T-helper 1 cell treated with Interleukin-12 subunit alpha and Interleukin-12 subunit beta and Interleukin-4 antibody, amounts not matched to agents 30 ng/mL and 1 ng/mL, for 36 hours (primary cell): ENCODE results near the gene BCL2L12. TPM values are rescaled to one million over a fixed set of nuclear protein-coding genes. Genes with fewer than 3 reads are reported as not detected.

Experiments used
- intact Hi-C: fragments of 100-400 bp; cut with micrococcal nuclease; formaldehyde crosslinking; loops from one replicate; pipeline ENCODE4 v1.15.1; 2024
- total RNA-seq: library from RNA; stranded (reverse); gene quantifications from 2 replicates; pipeline ENCODE4 v1.2.3, GENCODE V29; 2022

Gene BCL2L12
- total RNA-seq, 1 donor from 2014 or later: 58.4 TPM

- intact Hi-C loops: loop anchor here (10.0 kb wide), 1 partner anchor 1487 kb away; the partner anchor contains the start of genes LIG1 and ZSWIM9
Measured at GRCh38 chr19:49662011-49662410, 3.7 kb upstream of the BCL2L12 start.

GRCh38 chr19:49663224-49663623, 2.5 kb upstream of the BCL2L12 start:
- intact Hi-C loops: loop anchor here (10.0 kb wide), 1 partner anchor 1488 kb away; the partner anchor contains the start of genes LIG1 and ZSWIM9

DNA sequence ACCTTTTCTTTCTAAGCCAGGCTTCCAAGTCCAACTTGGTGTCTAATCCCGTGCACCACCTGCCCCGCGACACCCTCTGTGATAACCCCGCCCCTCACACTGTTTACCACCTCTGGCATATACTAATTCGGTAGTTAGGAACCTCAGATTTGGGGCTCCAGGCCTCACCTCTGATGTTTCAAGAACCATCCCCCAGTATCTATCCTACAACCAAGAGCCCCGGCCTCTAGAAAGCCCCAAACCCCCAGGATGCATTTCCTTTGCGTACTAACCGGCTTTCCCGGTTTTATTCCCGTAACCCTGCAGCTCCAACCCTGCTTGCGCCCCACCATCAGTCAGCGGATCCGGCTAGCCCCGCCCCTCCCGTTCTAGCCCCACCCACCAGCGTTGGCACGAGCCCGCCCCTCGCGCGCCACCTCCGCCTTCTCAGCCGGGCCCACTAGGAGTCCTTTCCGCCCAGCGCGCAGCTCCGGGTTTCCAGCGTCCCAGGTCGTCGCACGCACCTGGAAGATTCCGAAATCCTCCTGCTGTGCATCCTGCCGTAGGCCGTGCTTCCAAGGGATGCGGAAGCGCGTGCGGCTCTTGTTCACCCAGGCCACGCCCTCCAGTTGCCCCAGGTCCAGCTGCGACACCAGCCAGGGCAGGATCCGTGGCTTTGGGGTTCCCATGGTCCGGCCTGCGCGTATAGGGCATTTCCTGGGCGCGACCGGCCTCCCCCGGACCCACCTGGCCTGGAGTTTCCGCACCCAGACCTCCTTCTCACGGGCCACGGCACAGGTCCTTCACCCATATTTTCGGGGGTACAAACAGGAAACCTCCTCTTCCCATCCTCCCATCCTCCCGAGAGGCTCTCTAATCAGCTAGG, 1.3 kb upstream of the BCL2L12 start:
- intact Hi-C loops: loop anchor here (1.0 to 10.0 kb wide), 10 partner anchors 12 to 1490 kb away; partner anchors contain the start of genes FUZ, LIG1, NOSIP and RPS11

DNA sequence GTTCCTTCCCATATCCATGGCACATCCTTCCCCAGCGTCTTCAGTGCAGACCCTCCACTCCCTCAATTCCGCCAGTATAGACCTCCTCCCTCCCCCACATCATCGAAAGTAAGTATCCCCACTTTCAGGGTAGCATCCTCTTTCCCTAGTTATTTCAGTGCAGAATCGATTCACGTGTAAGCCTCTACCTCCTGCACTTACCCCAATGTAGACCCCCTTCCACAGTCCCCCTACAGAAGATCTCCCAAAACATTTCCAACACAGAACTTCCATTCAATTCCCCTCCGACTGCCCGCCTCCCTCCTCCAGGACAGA, 740 bp upstream of the BCL2L12 start:
- intact Hi-C loops: loop anchor here (1.0 to 10.0 kb wide), 8 partner anchors 11 to 1490 kb away; partner anchors contain the start of genes FUZ, LIG1, RPS11 and RRAS

- intact Hi-C loops: loop anchor here (10.0 kb wide), 1 partner anchor 1491 kb away; the partner anchor contains the start of genes LIG1 and ZSWIM9
Measured at GRCh38 chr19:49666120-49666444, 349 bp downstream of the BCL2L12 start.

DNA sequence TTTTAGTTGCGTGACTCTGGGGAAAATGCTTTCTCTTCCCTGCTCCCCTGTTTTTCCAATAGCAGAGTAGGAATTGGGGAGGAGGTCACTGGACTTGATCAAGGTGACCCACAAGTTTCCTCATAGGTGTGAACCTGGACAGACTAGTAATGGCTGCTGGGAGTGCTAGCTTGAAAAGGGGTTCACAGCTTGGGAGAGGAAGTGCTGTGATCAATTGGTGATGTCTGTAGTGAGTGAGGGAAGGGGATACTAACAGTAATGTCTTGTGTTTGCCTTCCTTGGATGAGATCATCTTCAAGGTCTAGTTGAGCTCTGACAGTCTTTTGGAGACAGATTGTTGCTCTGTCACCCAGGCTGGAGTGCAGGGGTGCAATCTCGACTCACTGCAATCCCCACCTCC, 1.7 kb downstream of the BCL2L12 start:
- intact Hi-C loops: loop anchor here (10.0 kb wide), 1 partner anchor 1493 kb away; the partner anchor contains the start of genes LIG1 and ZSWIM9

- intact Hi-C loops: loop anchor here (10.0 kb wide), 1 partner anchor 1495 kb away; the partner anchor contains the start of genes LIG1 and ZSWIM9
Measured at GRCh38 chr19:49669516-49669915, 3.8 kb downstream of the BCL2L12 start.

GRCh38 chr19:49672131-49672919, 6.6 kb downstream of the BCL2L12 start:
- intact Hi-C loops: no loop called here

GRCh38 chr19:49676136-49676783, 10.5 kb downstream of the BCL2L12 start:
- intact Hi-C loops: loop anchor here (1.0 to 5.0 kb wide), 9 partner anchors 11 to 344 kb away; partner anchors contain the start of genes AKT1S1, BCL2L12, FUZ and IRF3

DNA sequence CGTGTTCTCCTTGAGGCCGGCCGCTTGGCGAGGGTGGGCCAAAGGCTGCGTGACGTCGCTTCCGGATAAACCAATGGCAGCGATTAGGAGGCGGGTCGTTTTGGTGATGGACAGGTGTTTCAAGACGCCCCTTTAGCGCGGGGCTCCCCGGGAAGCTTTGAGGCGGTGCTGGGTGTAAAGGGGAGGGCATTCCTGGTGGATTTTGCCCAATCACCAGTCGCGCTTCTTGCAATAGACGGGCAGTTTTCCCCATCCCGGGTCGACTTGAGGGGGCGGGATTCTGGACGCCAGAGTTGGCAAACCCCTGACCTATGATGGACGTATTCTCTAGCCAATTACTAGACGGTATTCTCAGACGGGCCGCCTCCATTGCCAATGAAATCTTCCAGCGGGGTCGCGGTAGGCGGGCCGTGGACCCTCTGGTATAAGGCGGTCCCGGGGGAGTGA, 11.1 kb downstream of the BCL2L12 start:
- intact Hi-C loops: loop anchor here (1.0 to 5.0 kb wide), 9 partner anchors 12 to 345 kb away; partner anchors contain the start of genes AKT1S1, BCL2L12, FUZ and IRF3

DNA sequence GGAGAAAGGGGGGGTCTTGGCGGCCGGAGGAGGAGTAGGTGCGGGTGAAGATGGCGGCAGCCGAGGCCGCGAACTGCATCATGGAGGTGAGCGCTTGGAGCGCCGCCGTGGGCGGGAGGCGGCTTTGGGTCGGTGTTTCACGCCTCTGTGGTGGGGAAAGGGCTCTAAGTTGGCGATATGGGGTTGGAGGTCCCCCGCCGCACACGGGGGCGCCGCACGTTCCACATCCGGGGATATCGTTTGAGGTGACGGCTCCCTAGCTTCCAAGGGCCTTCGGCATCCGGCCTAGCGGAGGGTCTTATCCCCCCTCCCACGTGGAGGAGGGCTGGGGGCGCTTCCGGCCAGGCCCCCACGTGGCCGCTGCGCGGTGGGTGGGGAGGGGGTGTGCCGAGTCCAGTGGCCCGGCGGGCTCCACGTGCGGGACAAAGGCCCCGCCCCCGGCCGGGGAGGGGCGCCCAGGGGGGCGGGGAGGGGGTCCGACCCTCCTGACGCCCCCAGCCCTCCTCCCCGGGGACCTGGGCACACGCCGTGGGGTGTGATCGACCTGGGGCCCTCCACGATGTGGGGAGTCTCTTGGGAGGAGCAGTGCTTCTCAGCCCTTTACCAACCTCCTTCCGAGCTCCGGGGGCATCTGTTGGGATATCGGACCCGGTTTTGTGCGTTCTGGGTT, 11.6 kb downstream of the BCL2L12 start, which contains the start of gene PRMT1:
Gene PRMT1, plus strand, starts transcription at position 41 of the 670 bp plus-strand sequence. Its CDS starts 10 bp downstream, at position 51.
- intact Hi-C loops: loop anchor here (2.0 to 5.0 kb wide), 3 partner anchors 191 to 345 kb away; no protein-coding TSS in a partner anchor

- intact Hi-C loops: loop anchor here (1.0 to 5.0 kb wide), 8 partner anchors 88 to 346 kb away; partner anchors contain the start of genes ALDH16A1 and FLT3LG
Measured at GRCh38 chr19:49677901-49678674, 12.4 kb downstream of the BCL2L12 start.

- intact Hi-C loops: loop anchor here (1.0 to 5.0 kb wide), 7 partner anchors 87 to 347 kb away; partner anchors contain the start of genes ALDH16A1 and FLT3LG
Measured at GRCh38 chr19:49678985-49679770, 13.4 kb downstream of the BCL2L12 start.

DNA sequence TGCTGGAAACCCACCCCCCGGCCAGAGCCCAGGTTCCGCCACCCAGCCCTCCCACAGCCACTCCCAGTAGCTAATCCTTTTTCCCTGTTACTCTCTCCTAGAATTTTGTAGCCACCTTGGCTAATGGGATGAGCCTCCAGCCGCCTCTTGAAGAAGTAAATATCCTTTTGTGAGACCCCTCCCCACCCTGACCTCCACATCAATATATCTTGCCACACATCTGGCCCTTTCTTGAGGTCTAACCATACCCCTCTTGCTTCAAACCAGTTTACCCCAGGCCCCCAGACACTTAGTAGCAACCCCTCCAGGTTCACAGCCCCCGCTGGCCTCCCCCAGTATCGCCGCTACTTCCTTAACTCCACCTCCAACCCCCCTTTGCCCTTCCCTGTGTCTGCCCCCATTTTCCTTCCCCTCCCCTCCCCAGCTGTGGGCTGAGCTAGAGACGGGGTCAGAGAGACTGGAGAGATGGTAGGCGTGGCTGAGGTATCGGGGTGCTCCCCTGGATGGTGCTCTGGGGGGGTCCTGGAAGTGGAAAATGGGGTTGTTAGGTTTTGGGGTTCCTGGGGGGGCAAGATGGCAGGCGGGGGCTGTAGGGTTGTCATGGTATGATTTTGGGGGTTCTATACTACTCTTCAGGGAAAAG, 14.2 kb downstream of the BCL2L12 start:
- intact Hi-C loops: loop anchor here (1.0 to 5.0 kb wide), 4 partner anchors 90 to 348 kb away; no protein-coding TSS in a partner anchor

DNA sequence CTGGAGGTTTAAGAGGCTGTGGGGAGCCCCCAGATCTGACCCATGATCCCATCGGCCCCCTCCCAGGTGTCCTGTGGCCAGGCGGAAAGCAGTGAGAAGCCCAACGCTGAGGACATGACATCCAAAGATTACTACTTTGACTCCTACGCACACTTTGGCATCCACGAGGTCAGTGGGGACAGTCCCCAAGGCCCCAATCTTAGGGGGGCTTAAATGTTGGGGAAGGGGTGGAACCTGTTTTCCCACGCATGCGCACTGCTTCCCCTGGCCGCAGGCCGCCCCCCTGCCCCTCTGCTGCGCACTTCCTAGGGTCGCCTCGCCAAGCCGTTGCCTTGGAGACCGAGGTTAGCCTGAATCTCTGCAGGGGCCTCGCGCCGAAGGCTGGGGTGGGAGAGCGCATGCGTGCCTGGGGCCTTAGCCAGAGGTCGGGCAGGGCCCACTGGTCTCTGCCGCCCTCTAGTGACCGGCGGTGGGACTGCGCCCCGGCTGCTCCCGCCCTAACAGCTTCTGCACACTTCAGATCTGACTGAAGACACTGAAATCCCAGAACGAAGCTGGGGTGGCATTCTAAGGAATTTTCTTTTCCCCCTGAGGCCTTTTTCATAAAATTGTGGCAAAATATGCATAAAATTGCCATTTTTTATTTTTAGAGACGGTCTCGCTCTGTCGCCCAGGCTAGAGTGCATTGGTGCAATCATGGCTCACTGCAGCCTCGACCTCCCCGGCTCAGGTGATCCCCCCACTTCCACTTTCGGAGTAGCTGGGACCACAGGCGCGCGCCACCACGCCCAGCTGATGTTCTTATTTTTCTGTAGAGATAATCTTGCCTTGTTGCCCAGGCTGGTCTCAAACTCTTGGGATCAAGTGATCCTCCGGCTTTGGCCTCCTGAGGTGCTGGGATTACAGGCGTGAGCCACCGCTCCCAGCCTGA, 15.0 kb downstream of the BCL2L12 start:
- intact Hi-C loops: loop anchor here (1.0 kb wide), 2 partner anchors 90 to 288 kb away; no protein-coding TSS in a partner anchor

GRCh38 chr19:49681830-49682229, 16.1 kb downstream of the BCL2L12 start:
- intact Hi-C loops: no loop called here

GRCh38 chr19:49682274-49682673, 16.5 kb downstream of the BCL2L12 start:
- intact Hi-C loops: no loop called here
